Testis (tissue), 3 donors: ENCODE measurements around the gene GSTA4. TPM values are rescaled to one million over a fixed set of nuclear protein-coding genes. Genes with fewer than 3 reads are reported as not detected.

Experiments used
- DNase-seq: peaks from one replicate; pipeline ENCODE4 v3.0.0-alpha.2; 2019
- H3K27ac ChIP-seq, 2 donors: fragments of 200-600 bp; sonication (generic); one replicate each; pipeline ENCODE4 v1.5.1; 2019
- H3K27me3 ChIP-seq: fragments of 200-600 bp; sonication (generic); one replicate; pipeline ENCODE4 v1.5.1; 2019
- H3K36me3 ChIP-seq: fragments of 200-600 bp; sonication (generic); one replicate; pipeline ENCODE4 v1.5.1; 2017; ENCODE audit warnings: low read depth; ENCODE audit errors: missing control alignments
- H3K4me1 ChIP-seq: fragments of 200-600 bp; sonication (generic); one replicate; pipeline ENCODE4 v1.5.1; 2019
- H3K4me3 ChIP-seq, 2 donors: fragments of 200-600 bp; sonication (generic); one replicate each; pipeline ENCODE4 v1.5.1; 2017 to 2019
- H3K9me3 ChIP-seq: fragments of 200-600 bp; sonication (generic); one replicate; pipeline ENCODE4 v1.5.1; 2017
- CTCF ChIP-seq, 3 experiments: fragments of 450-650 bp in 2 of 3; fragments of 200-600 bp in 1 of 3; sonication (generic) in 1 of 3; IDR thresholded peaks; one replicate each; pipeline ENCODE4 v1.5.1; 2016 to 2019; ENCODE audit warnings: antibody characterized with exemption in 3 of 3, mild to moderate bottlenecking in 2 of 3, moderate library complexity in 1 of 3
- POLR2A ChIP-seq: fragments of 450-650 bp; IDR thresholded peaks from one replicate; pipeline ENCODE4 v1.6.1; 2017; ENCODE audit warnings: antibody characterized with exemption, mild to moderate bottlenecking, moderate library complexity
- WGBS, 2 donors: methylation state at CpG; one replicate each; pipeline ENCODE4 v1.1.5; 2018; 5-methylcytosine and 5-hydroxymethylcytosine counted together
- intact Hi-C: fragments of 100-400 bp; cut with DNase I; formaldehyde crosslinking; loops from one replicate; pipeline ENCODE4 v1.15.1; 2023; ENCODE audit warnings: low total_unique reads
- polyA plus RNA-seq: library from polyadenylated mRNA; stranded (reverse); fragments of 350-450 nt; fragmentation: Illumina TruSeq; extraction: RNeasy Lipid Tissue Mini Kit (QIAGEN cat#74804); gene quantifications from one replicate; pipeline ENCODE4 v1.2.3, GENCODE V29; 2014; ENCODE audit warnings: low read depth, low replicate concordance; ENCODE audit not compliant: insufficient read depth
- total RNA-seq, 2 donors: library from RNA; depleted of rRNA; stranded (reverse); fragments of >200 nt; gene quantifications; one replicate each; pipeline ENCODE4 v1.2.3, GENCODE V29; 2016

The GSTA4 gene
- total and polyA plus RNA-seq, 3 donors from 2014 or later: 63.1 to 91.5 (median 87.3) TPM

GRCh38 chr6:52937908-52938307 lies 57.2 kb downstream of the GSTA4 start:
- H3K4me1 ChIP-seq: no peaks in the 10 kb centered on the region
- no peaks in the 10 kb centered on the region for H3K9me3 ChIP-seq
- TF ChIP-seq POLR2A (no peak), CTCF (IDR thresholded peaks at IDR 0.05) (no peak)
- H3K27me3 ChIP-seq: no peaks in the 10 kb centered on the region
- DNase-seq: no peak
- WGBS, 2 donors: 83 to 95% methylated on average over 2 of the region's 2 CpGs
- H3K36me3 ChIP-seq: no peaks in the 10 kb centered on the region
- intact Hi-C loops: no loop called here
- H3K27ac ChIP-seq: no peak overlapping the region
- no peak overlapping the region for H3K4me3 ChIP-seq

DNA sequence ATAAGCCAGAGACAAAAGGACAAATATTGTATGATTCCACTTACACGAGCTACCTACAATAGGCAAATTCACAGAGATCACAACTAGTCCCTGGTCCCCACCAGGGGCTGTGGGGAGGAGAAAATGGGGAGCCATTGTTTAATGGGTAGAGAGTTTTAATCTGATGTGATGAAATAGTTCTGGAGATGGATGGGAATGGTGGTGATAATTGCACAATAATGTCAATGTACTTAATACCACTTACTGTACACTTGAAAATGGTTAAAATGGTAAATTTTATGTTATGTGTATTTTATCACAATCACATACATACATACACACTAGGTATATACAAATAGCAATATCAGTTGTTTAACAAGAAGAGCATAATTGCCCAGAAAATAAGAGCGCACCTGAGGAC lies 61.3 kb downstream of the GSTA4 start:
- intact Hi-C loops: no loop called here
- DNase-seq: no peak
- Histone ChIP-seq H3K27ac (no peak overlapping the region), H3K27me3 (no peaks in the 10 kb centered on the region), H3K9me3 (no peaks in the 10 kb centered on the region), H3K4me3 (no peak overlapping the region), H3K4me1 (no peaks in the 10 kb centered on the region), H3K36me3 (no peaks in the 10 kb centered on the region)
- WGBS, 2 donors: 84 to 87% methylated on average over 2 of the region's 2 CpGs
- TF ChIP-seq CTCF (IDR thresholded peaks at IDR 0.05) (no peak), POLR2A (no peak)

DNA sequence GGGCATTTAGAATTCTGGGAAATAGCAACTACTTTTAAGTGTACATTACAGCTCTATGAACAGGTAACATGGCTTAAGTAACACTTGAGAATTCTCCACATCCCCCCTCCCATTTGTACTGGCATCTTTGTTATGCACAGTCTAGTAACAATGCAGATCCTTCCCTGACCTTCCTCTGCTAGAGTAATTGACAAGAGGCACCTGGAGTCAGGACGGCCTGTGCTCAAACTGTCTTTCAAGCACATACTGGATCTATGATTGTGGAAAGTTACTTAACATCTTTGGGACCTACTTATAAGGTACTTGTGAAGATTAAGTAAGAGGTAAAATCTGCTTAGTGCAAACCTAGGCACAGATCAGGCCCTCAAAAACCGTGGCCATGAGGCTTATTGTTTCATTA lies 63.7 kb downstream of the GSTA4 start:
- Histone ChIP-seq H3K4me3 (no peak overlapping the region), H3K36me3 (no peaks in the 10 kb centered on the region), H3K9me3 (no peaks in the 10 kb centered on the region), H3K27ac (no peak overlapping the region), H3K4me1 (no peaks in the 10 kb centered on the region), H3K27me3 (no peaks in the 10 kb centered on the region)
- TF ChIP-seq CTCF (IDR thresholded peaks at IDR 0.05) (no peak), POLR2A (no peak)
- no peak for DNase-seq
- WGBS, 2 donors: 60 to 71% methylated on average over 2 of the region's 2 CpGs
- intact Hi-C loops: no loop called here

DNA sequence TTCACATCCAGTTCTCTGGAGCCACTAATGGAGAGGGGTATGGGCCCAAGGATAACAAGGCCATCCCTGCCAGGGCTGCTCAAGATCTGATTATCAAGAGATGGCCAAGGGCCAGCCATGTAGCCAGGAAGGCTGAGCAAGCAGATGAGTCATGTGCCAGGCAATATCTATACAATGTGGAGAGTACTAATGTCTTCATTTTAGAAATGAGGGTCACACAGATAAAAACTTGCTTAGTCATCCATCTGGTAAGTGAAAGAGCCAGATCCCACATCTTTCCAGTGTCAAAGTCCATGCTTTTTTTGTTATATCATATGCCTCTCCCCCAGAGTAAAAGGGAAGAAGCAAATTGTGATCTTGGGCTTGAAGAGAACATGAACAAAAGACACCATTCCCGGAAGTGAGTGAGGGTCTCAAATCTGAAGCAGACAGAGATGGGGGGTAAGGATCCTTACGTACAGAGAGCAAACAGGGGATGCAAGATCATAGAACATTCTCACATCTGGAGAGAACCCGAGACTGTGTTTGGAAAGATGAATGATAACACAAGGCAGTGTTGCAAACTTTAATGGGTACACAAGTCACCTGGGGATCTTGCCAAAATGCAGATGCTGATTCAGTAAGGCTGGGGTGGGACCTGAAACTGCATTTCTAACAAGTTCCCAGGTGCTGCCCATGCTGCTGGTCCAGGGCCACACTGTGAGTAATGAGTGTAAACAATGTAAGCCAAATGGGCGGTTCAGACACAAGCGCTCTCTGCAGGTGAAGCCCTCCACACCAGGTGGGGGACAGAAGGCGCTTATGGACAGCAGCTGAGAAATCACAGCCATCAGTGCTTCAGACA lies 65.5 kb downstream of the GSTA4 start:
- no peaks in the 10 kb centered on the region for H3K36me3 ChIP-seq
- 85 to 94% methylated on average over 6 of the region's 6 CpGs for WGBS, 2 donors
- DNase-seq: peak; percentile 32
- no peaks in the 10 kb centered on the region for H3K9me3 ChIP-seq
- intact Hi-C loops: no loop called here
- no peak overlapping the region for H3K27ac ChIP-seq
- no peak overlapping the region for H3K4me3 ChIP-seq
- H3K4me1 ChIP-seq: no peaks in the 10 kb centered on the region
- H3K27me3 ChIP-seq: no peaks in the 10 kb centered on the region
- no peak for TF ChIP-seq CTCF (IDR thresholded peaks at IDR 0.05)
- TF ChIP-seq POLR2A: no peak

Other genes starting within 250 kb of the GSTA4 start
- gene GSTA2, start 231.8 kb downstream of the GSTA4 start, total RNA-seq: 10 to 100 TPM; 85.9 to 89.9 TPM
- 65.4 TPM for gene GSTA2, start 231.8 kb downstream of the GSTA4 start, polyA plus RNA-seq
- gene GSTA1, start 191.5 kb downstream of the GSTA4 start, total RNA-seq: 100 to 1,000 TPM; 307 to 349 TPM
- 577 TPM for gene GSTA1, start 191.5 kb downstream of the GSTA4 start, polyA plus RNA-seq
- not detected for gene GSTA5, start 154.5 kb downstream of the GSTA4 start, total RNA-seq
- not detected for gene GSTA5, start 154.5 kb downstream of the GSTA4 start, polyA plus RNA-seq
- 10 to 100 TPM; 26.7 to 28.7 TPM for gene GSTA3, start 85.6 kb downstream of the GSTA4 start, total RNA-seq
- gene GSTA3, start 85.6 kb downstream of the GSTA4 start, polyA plus RNA-seq: 8.9 TPM
- 10 to 100 TPM; 18.2 to 20.2 TPM for gene CILK1, start 66.5 kb upstream of the GSTA4 start, total RNA-seq
- 9.9 TPM for gene CILK1, start 66.5 kb upstream of the GSTA4 start, polyA plus RNA-seq
- gene FBXO9, start 70.1 kb upstream of the GSTA4 start, total RNA-seq: 10 to 100 TPM; 75.1 to 81.6 TPM
- gene FBXO9, start 70.1 kb upstream of the GSTA4 start, polyA plus RNA-seq: 76.6 TPM
- gene GCM1, start 153.6 kb upstream of the GSTA4 start, total RNA-seq: under 1 TPM; 0.47 to 0.68 TPM
- gene GCM1, start 153.6 kb upstream of the GSTA4 start, polyA plus RNA-seq: 0.90 TPM